K562 (cell line): ENCODE data around the gene BICC1. TPM values are rescaled to one million over a fixed set of nuclear protein-coding genes. Genes with fewer than 3 reads are reported as not detected.

Experiments used
- polyA plus RNA-seq, 8 experiments: library from polyadenylated mRNA; depleted of rRNA in 4 of 8; stranded (reverse) in 5 of 8; unstranded in 3 of 8; fragments of >200 nt; fragmentation: Nextera tagmentation in 2 of 8; fragmentation: Illumina TruSeq in 1 of 8; extraction: Ambion mirVana in 2 of 8; extraction: Trizol in 1 of 8; gene quantifications; 2 replicates each; pipeline versions ENCODE4 v1.2.1 to v1.2.3, GENCODE V29; 2011 to 2014; ENCODE audit warnings: inconsistent platforms in 1 of 8, missing spikeins in 1 of 8
- total RNA-seq, 7 experiments: library from RNA; depleted of rRNA in 6 of 7; stranded (reverse); fragments of >200 nt in 6 of 7; fragmentation: Illumina TruSeq in 2 of 7; extraction: Trizol in 2 of 7; gene quantifications; 2 replicates each; pipeline versions ENCODE4 v1.2.1 to v1.2.3, GENCODE V29; 2011 to 2021; ENCODE audit warnings: low replicate concordance in 1 of 7
- TF ChIP-seq, protein P1 (sequence below): fragments of 150-350 bp; conservative IDR thresholded peaks from 2 replicates; pipeline ENCODE4 v1.6.1; 2014; ENCODE audit warnings: low read length
- TF ChIP-seq, protein P2 (sequence below), 2 experiments: IDR thresholded peaks in 1 of 2; conservative IDR thresholded peaks in 1 of 2; 2 replicates each; pipeline ENCODE4 v1.6.1; 2016; ENCODE audit warnings: low read depth in 2 of 2, mild to moderate bottlenecking in 1 of 2, missing compliant biosample characterization in 1 of 2, missing genetic modification characterization in 1 of 2, moderate library complexity in 1 of 2
- TF ChIP-seq, protein P3 (sequence below), 2 experiments: fragments of 450-650 bp in 1 of 2; sonication (generic) in 1 of 2; formaldehyde crosslinking in 1 of 2; IDR thresholded peaks in 1 of 2; conservative IDR thresholded peaks in 1 of 2; 2 replicates each; pipeline versions ENCODE4 v1.6.1 to v1.8.1; 2016 to 2023; ENCODE audit warnings: mild to moderate bottlenecking in 2 of 2, moderate library complexity in 2 of 2, inconsistent platforms in 1 of 2, missing genetic modification reagents in 1 of 2

BICC1 gene
- total and polyA plus RNA-seq, 9 of the 15 experiments (the other 6 are each of a cell fraction or from before 2014, with no cell fraction given) = not detected

DNA sequence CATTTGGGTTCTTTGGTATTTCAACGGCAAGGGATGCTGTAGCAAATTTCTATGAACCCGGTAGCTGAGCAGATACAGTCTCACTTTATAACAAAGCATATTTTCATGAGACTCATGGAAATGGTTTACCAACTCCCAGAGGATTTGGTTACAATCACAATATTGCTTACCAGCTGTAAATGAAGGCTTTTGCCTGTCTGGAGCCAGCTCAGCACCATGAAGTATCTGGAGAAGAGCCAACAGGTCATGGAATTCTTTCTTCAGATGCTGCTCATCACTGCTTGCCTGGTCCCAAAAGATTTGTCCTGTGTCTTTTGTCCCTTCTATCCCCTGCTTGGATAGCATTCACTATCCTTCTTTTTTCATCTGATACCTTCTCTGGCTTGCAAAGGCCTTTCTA lies 346.9 kb downstream of the BICC1 start (continued):
- TF ChIP-seq, protein P1, sequence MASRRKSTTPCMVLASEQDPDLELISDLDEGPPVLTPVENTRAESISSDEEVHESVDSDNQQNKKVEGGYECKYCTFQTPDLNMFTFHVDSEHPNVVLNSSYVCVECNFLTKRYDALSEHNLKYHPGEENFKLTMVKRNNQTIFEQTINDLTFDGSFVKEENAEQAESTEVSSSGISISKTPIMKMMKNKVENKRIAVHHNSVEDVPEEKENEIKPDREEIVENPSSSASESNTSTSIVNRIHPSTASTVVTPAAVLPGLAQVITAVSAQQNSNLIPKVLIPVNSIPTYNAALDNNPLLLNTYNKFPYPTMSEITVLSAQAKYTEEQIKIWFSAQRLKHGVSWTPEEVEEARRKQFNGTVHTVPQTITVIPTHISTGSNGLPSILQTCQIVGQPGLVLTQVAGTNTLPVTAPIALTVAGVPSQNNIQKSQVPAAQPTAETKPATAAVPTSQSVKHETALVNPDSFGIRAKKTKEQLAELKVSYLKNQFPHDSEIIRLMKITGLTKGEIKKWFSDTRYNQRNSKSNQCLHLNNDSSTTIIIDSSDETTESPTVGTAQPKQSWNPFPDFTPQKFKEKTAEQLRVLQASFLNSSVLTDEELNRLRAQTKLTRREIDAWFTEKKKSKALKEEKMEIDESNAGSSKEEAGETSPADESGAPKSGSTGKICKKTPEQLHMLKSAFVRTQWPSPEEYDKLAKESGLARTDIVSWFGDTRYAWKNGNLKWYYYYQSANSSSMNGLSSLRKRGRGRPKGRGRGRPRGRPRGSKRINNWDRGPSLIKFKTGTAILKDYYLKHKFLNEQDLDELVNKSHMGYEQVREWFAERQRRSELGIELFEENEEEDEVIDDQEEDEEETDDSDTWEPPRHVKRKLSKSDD = no peak
- TF ChIP-seq, protein P2, sequence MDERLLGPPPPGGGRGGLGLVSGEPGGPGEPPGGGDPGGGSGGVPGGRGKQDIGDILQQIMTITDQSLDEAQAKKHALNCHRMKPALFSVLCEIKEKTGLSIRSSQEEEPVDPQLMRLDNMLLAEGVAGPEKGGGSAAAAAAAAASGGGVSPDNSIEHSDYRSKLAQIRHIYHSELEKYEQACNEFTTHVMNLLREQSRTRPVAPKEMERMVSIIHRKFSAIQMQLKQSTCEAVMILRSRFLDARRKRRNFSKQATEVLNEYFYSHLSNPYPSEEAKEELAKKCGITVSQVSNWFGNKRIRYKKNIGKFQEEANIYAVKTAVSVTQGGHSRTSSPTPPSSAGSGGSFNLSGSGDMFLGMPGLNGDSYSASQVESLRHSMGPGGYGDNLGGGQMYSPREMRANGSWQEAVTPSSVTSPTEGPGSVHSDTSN (CRISPR knock-in tag; IDR thresholded peaks at IDR 0.05; ENCODE audit: low read depth) = no peak
- TF ChIP-seq, protein P2 (tag; conservative IDR thresholded peaks at IDR 0.05; ENCODE audit: low read depth) = no peak
- TF ChIP-seq, protein P3, sequence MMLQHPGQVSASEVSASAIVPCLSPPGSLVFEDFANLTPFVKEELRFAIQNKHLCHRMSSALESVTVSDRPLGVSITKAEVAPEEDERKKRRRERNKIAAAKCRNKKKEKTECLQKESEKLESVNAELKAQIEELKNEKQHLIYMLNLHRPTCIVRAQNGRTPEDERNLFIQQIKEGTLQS (IDR thresholded peaks at IDR 0.05) = no peak
- TF ChIP-seq, protein P3 (CRISPR knock-in tag; conservative IDR thresholded peaks at IDR 0.05) = no peak
- TF ChIP-seq, all 486 proteins: peak for 0
